Epithelial cell of proximal tubule (primary cell): Measurements from ENCODE around the gene BRDT. TPM values are rescaled to one million over a fixed set of nuclear protein-coding genes. Genes with fewer than 3 reads are reported as not detected.

Experiments used
- DNase-seq: peaks from one replicate; pipeline ENCODE4 v3.0.0-alpha.2; 2011; ENCODE audit warnings: low read depth
- H3K4me3 ChIP-seq: 2 replicates; pipeline ENCODE4 v1.5.1; 2011; ENCODE audit warnings: low read depth, mild to moderate bottlenecking, low read length
- CTCF ChIP-seq: conservative IDR thresholded peaks from 2 replicates; pipeline ENCODE4 v1.5.1; 2012; ENCODE audit warnings: low read depth, mild to moderate bottlenecking, low read length
- total RNA-seq: library from RNA; depleted of rRNA; stranded (reverse); fragments of >200 nt; gene quantifications from 2 replicates; pipeline ENCODE4 v1.2.3, GENCODE V29; 2015

The BRDT gene
- total RNA-seq, 1 donor from 2014 or later = not detected

GRCh38 chr1:91919962-91920361 lies 29.2 kb upstream of the BRDT start:
- DNase-seq = no peak
- TF ChIP-seq CTCF = no peak
- H3K4me3 ChIP-seq = no peak overlapping the region

- no peak for TF ChIP-seq CTCF
- peak; percentile 52 for DNase-seq
- no peak overlapping the region for H3K4me3 ChIP-seq
These were observed 25.1 kb upstream of the BRDT start for GRCh38 chr1:91924146-91924545.

GRCh38 chr1:91925644-91926435 lies 23.4 kb upstream of the BRDT start:
- TF ChIP-seq CTCF = no peak
- no peak overlapping the region for H3K4me3 ChIP-seq
- DNase-seq = no peak

GRCh38 chr1:91928026-91928425 lies 21.2 kb upstream of the BRDT start:
- no peak for DNase-seq
- H3K4me3 ChIP-seq = no peak overlapping the region
- no peak for TF ChIP-seq CTCF

GRCh38 chr1:91929250-91929649 lies 20.0 kb upstream of the BRDT start:
- DNase-seq = no peak
- no peak for TF ChIP-seq CTCF

GRCh38 chr1:91937613-91938012 lies 11.6 kb upstream of the BRDT start:
- TF ChIP-seq CTCF = no peak
- H3K4me3 ChIP-seq = no peak overlapping the region
- no peak for DNase-seq

More at GRCh38 chr1:91929250-91929649, 20.0 kb upstream of the BRDT start:
- H3K4me3 ChIP-seq = no peak overlapping the region

- no peak for TF ChIP-seq CTCF
- DNase-seq = no peak
- H3K4me3 ChIP-seq = no peak overlapping the region
These were observed 8.7 kb upstream of the BRDT start for GRCh38 chr1:91940496-91940895.
